Suprapubic skin (tissue), 3 donors: ENCODE data around the gene MED12L.

ENCODE experiments used
- CTCF ChIP-seq, 2 donors: fragments of 200-600 bp in 1 of 2; fragments of 450-650 bp in 1 of 2; sonication (generic) in 1 of 2; IDR thresholded peaks; one replicate each; pipeline ENCODE4 v1.5.1; 2016 to 2019; ENCODE audit warnings: antibody characterized with exemption in 2 of 2, mild to moderate bottlenecking in 1 of 2, moderate library complexity in 1 of 2
- POLR2A ChIP-seq, 2 donors: fragments of 450-650 bp; IDR thresholded peaks; one replicate each; pipeline ENCODE4 v1.6.1; 2017; ENCODE audit warnings: antibody characterized with exemption in 2 of 2, mild to moderate bottlenecking in 2 of 2, moderate library complexity in 2 of 2

GRCh38 chr3:151091685-151092345, 6.4 kb downstream of the MED12L start:
- TF ChIP-seq CTCF (IDR thresholded peaks at IDR 0.05) (no peak), POLR2A (IDR thresholded peaks at IDR 0.05) (no peak)
